Neuronal stem cell (in vitro differentiated cells): Measurements from ENCODE around the gene CNFN.
A peak's percentile ranks its signal among the peaks of the same experiment; 100 is the strongest.

Experiments used
- DNase-seq: peaks from one replicate; pipeline ENCODE4 v3.0.0-alpha.2; 2013; ENCODE audit warnings: low spot score
- H2AFZ ChIP-seq: one replicate; pipeline ENCODE4 v1.6.1; 2013; ENCODE audit warnings: mild to moderate bottlenecking, low read length, inconsistent platforms
- H2AK5ac ChIP-seq: 2 replicates; pipeline ENCODE4 v1.6.1; 2013; ENCODE audit warnings: low read depth, mild to moderate bottlenecking, inconsistent platforms, low read length, moderate library complexity, mixed read lengths
- H2BK120ac ChIP-seq: 2 replicates; pipeline ENCODE4 v1.6.1; 2013; ENCODE audit warnings: low read depth, mild to moderate bottlenecking, inconsistent platforms, low read length, moderate library complexity, mixed read lengths
- H2BK12ac ChIP-seq: one replicate; pipeline ENCODE4 v1.6.1; 2013; ENCODE audit warnings: low read length, inconsistent platforms
- H2BK15ac ChIP-seq: 2 replicates; pipeline ENCODE4 v1.6.1; 2013; ENCODE audit warnings: mild to moderate bottlenecking, low read length, inconsistent platforms, mixed read lengths
- H2BK5ac ChIP-seq: one replicate; pipeline ENCODE4 v1.6.1; 2013; ENCODE audit warnings: inconsistent platforms, mild to moderate bottlenecking, low read length, moderate library complexity
- H3K14ac ChIP-seq: one replicate; pipeline ENCODE4 v1.6.1; 2013; ENCODE audit warnings: low read length, inconsistent platforms
- H3K18ac ChIP-seq: 2 replicates; pipeline ENCODE4 v1.6.1; 2013; ENCODE audit warnings: low read length, inconsistent platforms
- H3K23ac ChIP-seq: 2 replicates; pipeline ENCODE4 v1.6.1; 2013; ENCODE audit warnings: low read depth, mild to moderate bottlenecking, mixed read lengths, low read length, inconsistent platforms; ENCODE audit not compliant: poor library complexity
- H3K27ac ChIP-seq: replicated peaks from 3 replicates; pipeline ENCODE4 v1.5.1; 2013; ENCODE audit warnings: low read length, inconsistent platforms
- H3K27me3 ChIP-seq, 3 experiments: 2 replicates each; pipeline ENCODE4 v1.6.1; 2013; ENCODE audit warnings: low read length in 3 of 3, mild to moderate bottlenecking in 2 of 3, inconsistent platforms in 1 of 3, low read depth in 1 of 3, mixed read lengths in 1 of 3, moderate library complexity in 1 of 3; ENCODE audit not compliant: control insufficient read depth in 3 of 3, insufficient read depth in 3 of 3
- H3K36me3 ChIP-seq, 2 donors: replicated peaks in 1 of 2; 2 replicates each; pipeline ENCODE4 v1.6.1; 2013; ENCODE audit warnings: low read length in 2 of 2; ENCODE audit not compliant: control insufficient read depth in 2 of 2, insufficient read depth in 2 of 2
- H3K4ac ChIP-seq: 2 replicates; pipeline ENCODE4 v1.6.1; 2013; ENCODE audit warnings: inconsistent platforms, mild to moderate bottlenecking, low read length, moderate library complexity
- H3K4me1 ChIP-seq, 2 donors: 1 replicate in 1 of 2; 2 replicates in 1 of 2; pipeline ENCODE4 v1.6.1; 2013; ENCODE audit warnings: low read length in 2 of 2, low read depth in 1 of 2; ENCODE audit not compliant: control insufficient read depth in 2 of 2, insufficient read depth in 1 of 2
- H3K4me2 ChIP-seq: one replicate; pipeline ENCODE4 v1.6.1; 2013; ENCODE audit warnings: mild to moderate bottlenecking, low read length, inconsistent platforms; ENCODE audit not compliant: insufficient read depth, poor library complexity, severe bottlenecking
- H3K4me3 ChIP-seq, 2 donors: 2 replicates each; pipeline ENCODE4 v1.5.1; 2013; ENCODE audit warnings: low read length in 2 of 2, mild to moderate bottlenecking in 2 of 2, inconsistent platforms in 1 of 2, moderate library complexity in 1 of 2
- H3K79me1 ChIP-seq: one replicate; pipeline ENCODE4 v1.6.1; 2013; ENCODE audit warnings: low read depth, mild to moderate bottlenecking, inconsistent platforms, low read length, moderate library complexity
- H3K9ac ChIP-seq: one replicate; pipeline ENCODE4 v1.6.1; 2013; ENCODE audit warnings: mild to moderate bottlenecking, low read depth, low read length, inconsistent platforms; ENCODE audit not compliant: poor library complexity
- H3K9me3 ChIP-seq, 2 donors: replicated peaks in 1 of 2; 2 replicates each; pipeline versions ENCODE3 to v1.6.1; 2013; ENCODE audit warnings: low read length in 2 of 2, mild to moderate bottlenecking in 2 of 2, inconsistent platforms in 1 of 2, low read depth in 1 of 2, mixed read lengths in 1 of 2, moderate library complexity in 1 of 2; ENCODE audit not compliant: control insufficient read depth in 2 of 2, insufficient read depth in 1 of 2
- H4K8ac ChIP-seq: one replicate; pipeline ENCODE4 v1.6.1; 2013; ENCODE audit warnings: low read depth, mild to moderate bottlenecking, inconsistent platforms, low read length, moderate library complexity
- H4K91ac ChIP-seq: one replicate; pipeline ENCODE4 v1.6.1; 2013; ENCODE audit warnings: low read length, low read depth, mild to moderate bottlenecking, inconsistent platforms; ENCODE audit not compliant: poor library complexity
- WGBS, 2 donors: extraction: QIAGEN DNeasy Blood & Tissue Kit; methylation state at CpG; one replicate each; pipeline ENCODE4 v1.1.7; 2013; ENCODE audit warnings: missing lambda C conversion rate in 2 of 2, mixed read lengths in 1 of 2; ENCODE audit not compliant: insufficient read length in 2 of 2, insufficient replicate concordance in 1 of 2; ENCODE audit errors: extremely low coverage in 2 of 2; 5-methylcytosine and 5-hydroxymethylcytosine counted together

The CNFN gene

GRCh38 chr19:42360787-42361544 lies 29.1 kb downstream of the CNFN start:
- Histone ChIP-seq H3K4me1 (peaks cover 2% of the 10 kb centered on the region in 2 donors), H3K9me3 (peaks cover 3 to 9% of the 10 kb centered on the region in 2 donors), H3K4ac (no peak overlapping the region), H2BK12ac (no peak overlapping the region), H3K36me3 (peaks cover 33 to 81% of the 10 kb centered on the region in 2 donors), H3K18ac (no peak overlapping the region), H4K8ac (no peak overlapping the region), H3K23ac (no peak overlapping the region), H3K27ac (no peak overlapping the region), H3K14ac (no peak overlapping the region), H3K4me2 (no peak overlapping the region), H2BK15ac (no peak overlapping the region), H3K79me1 (peaks cover 2% of the 10 kb centered on the region), H3K27me3 (no peaks in the 10 kb centered on the region), H3K4me3 (no peak overlapping the region), H2BK120ac (no peak overlapping the region), H2AFZ (no peak overlapping the region), H3K9ac (no peak overlapping the region), H4K91ac (no peak overlapping the region), H2BK5ac (no peak overlapping the region), H2AK5ac (no peak overlapping the region)
- WGBS, 2 donors: no CpG with 5 or more reads among the region's 16 CpGs
- DNase-seq: peak; percentile 29

GRCh38 chr19:42357290-42357689 lies 32.8 kb downstream of the CNFN start:
- H3K14ac ChIP-seq: no peak overlapping the region
- H3K18ac ChIP-seq: no peak overlapping the region
- no peak overlapping the region for H4K91ac ChIP-seq
- no peak overlapping the region for H4K8ac ChIP-seq
- no peak overlapping the region for H3K4me2 ChIP-seq
- WGBS, 2 donors: no CpG with 5 or more reads among the region's 12 CpGs
- no peak overlapping the region for H2BK120ac ChIP-seq
- peaks cover 7 to 12% of the 10 kb centered on the region in 2 donors for H3K4me1 ChIP-seq
- H3K9me3 ChIP-seq: no peaks in the 10 kb centered on the region
- H3K23ac ChIP-seq: peak overlapping the region; percentile 25
- H3K79me1 ChIP-seq: peaks cover 2% of the 10 kb centered on the region
- H3K9ac ChIP-seq: no peak overlapping the region
- no peak overlapping the region for H2BK5ac ChIP-seq
- H3K36me3 ChIP-seq: peaks cover 26 to 81% of the 10 kb centered on the region in 2 donors
- no peak overlapping the region for H2AFZ ChIP-seq
- no peak overlapping the region for H3K27ac ChIP-seq
- no peak overlapping the region for H2BK12ac ChIP-seq
- no peak overlapping the region for H3K4me3 ChIP-seq
- H2BK15ac ChIP-seq: no peak overlapping the region
- H3K27me3 ChIP-seq: no peaks in the 10 kb centered on the region
- DNase-seq: no peak
- H2AK5ac ChIP-seq: no peak overlapping the region
- no peak overlapping the region for H3K4ac ChIP-seq

- Histone ChIP-seq H3K4me1 (peaks cover 8 to 19% of the 10 kb centered on the region in 2 donors), H4K8ac (no peak overlapping the region), H2AFZ (no peak overlapping the region), H3K9me3 (no peaks in the 10 kb centered on the region), H2BK120ac (no peak overlapping the region), H3K4me2 (no peak overlapping the region), H2AK5ac (no peak overlapping the region), H2BK15ac (no peak overlapping the region), H3K27ac (no peak overlapping the region), H3K18ac (no peak overlapping the region), H3K4ac (no peak overlapping the region), H3K27me3 (no peaks in the 10 kb centered on the region), H2BK5ac (no peak overlapping the region), H4K91ac (no peak overlapping the region), H2BK12ac (no peak overlapping the region), H3K4me3 (no peak overlapping the region), H3K9ac (no peak overlapping the region), H3K36me3 (peaks cover 22 to 77% of the 10 kb centered on the region in 2 donors), H3K79me1 (no peaks in the 10 kb centered on the region), H3K14ac (no peak overlapping the region), H3K23ac (no peak overlapping the region)
- WGBS, 2 donors: no CpG with 5 or more reads among the region's 15 CpGs
- no peak for DNase-seq
Measured at GRCh38 chr19:42356686-42357085, 33.4 kb downstream of the CNFN start.

GRCh38 chr19:42355896-42356295 lies 34.2 kb downstream of the CNFN start:
- no peak overlapping the region for H3K18ac ChIP-seq
- H3K36me3 ChIP-seq: peaks cover 20 to 74% of the 10 kb centered on the region in 2 donors
- no peak overlapping the region for H3K4me2 ChIP-seq
- H3K23ac ChIP-seq: peak overlapping the region; percentile 55
- no peak overlapping the region for H4K8ac ChIP-seq
- H2BK120ac ChIP-seq: no peak overlapping the region
- H3K4me3 ChIP-seq: peak overlapping the region in 1 of 2 donors; percentile 34
- no CpG with 5 or more reads among the region's 12 CpGs for WGBS, 2 donors
- no peak overlapping the region for H2BK5ac ChIP-seq
- no peak overlapping the region for H3K27ac ChIP-seq
- no peak overlapping the region for H2AFZ ChIP-seq
- H3K27me3 ChIP-seq: no peaks in the 10 kb centered on the region
- H3K14ac ChIP-seq: no peak overlapping the region
- no peak overlapping the region for H2BK15ac ChIP-seq
- no peak overlapping the region for H3K4ac ChIP-seq
- no peak overlapping the region for H4K91ac ChIP-seq
- H2BK12ac ChIP-seq: no peak overlapping the region
- no peaks in the 10 kb centered on the region for H3K9me3 ChIP-seq
- no peaks in the 10 kb centered on the region for H3K79me1 ChIP-seq
- peak overlapping the region; percentile 70 for H3K9ac ChIP-seq
- DNase-seq: no peak
- peaks cover 8 to 23% of the 10 kb centered on the region in 2 donors for H3K4me1 ChIP-seq
- H2AK5ac ChIP-seq: no peak overlapping the region
